ENCODE measurements around the gene KCNAB1.
A peak's percentile ranks its signal among the peaks of the same experiment; 100 is the strongest.
"Not testable (repeated sequence)": the region's sequence is repeated elsewhere in the genome, so short reads cannot be mapped to it uniquely, and the experiment has no call there.

The KCNAB1 gene

GRCh38 chr3:156274791-156275190 lies 154.4 kb downstream of the KCNAB1 start:
- DNase-seq (no peak), ATAC-seq (no peak)
- no peak overlapping the region for H3K27ac Mint-ChIP-seq
- no peaks in the 10 kb centered on the region for H3K36me3 Mint-ChIP-seq (ENCODE audit: low read depth)
- peaks cover 7% of the 10 kb centered on the region for H3K27me3 Mint-ChIP-seq
- H3K9me3 Mint-ChIP-seq = peaks cover 4% of the 10 kb centered on the region
- H3K4me3 Mint-ChIP-seq = no peak overlapping the region
- H3K4me1 Mint-ChIP-seq = no peaks in the 10 kb centered on the region

- H3K4me3 Mint-ChIP-seq; H3K4me1 Mint-ChIP-seq; ATAC-seq; DNase-seq; H3K36me3 Mint-ChIP-seq (ENCODE audit: low read depth); H3K27ac Mint-ChIP-seq; H3K9me3 Mint-ChIP-seq: not testable (repeated sequence)
- H3K27me3 Mint-ChIP-seq = peaks cover 17% of the 10 kb centered on the region
These were observed 164.3 kb downstream of the KCNAB1 start for GRCh38 chr3:156284637-156285036.

GRCh38 chr3:156285626-156286025 lies 165.2 kb downstream of the KCNAB1 start:
- H3K27ac Mint-ChIP-seq = no peak overlapping the region
- no peaks in the 10 kb centered on the region for H3K36me3 Mint-ChIP-seq (ENCODE audit: low read depth)
- H3K27me3 Mint-ChIP-seq = peaks cover 26% of the 10 kb centered on the region
- no peak for ATAC-seq
- no peaks in the 10 kb centered on the region for H3K9me3 Mint-ChIP-seq
- H3K4me3 Mint-ChIP-seq = no peak overlapping the region
- DNase-seq = no peak
- no peaks in the 10 kb centered on the region for H3K4me1 Mint-ChIP-seq

GRCh38 chr3:156290924-156291271 lies 170.5 kb downstream of the KCNAB1 start:
- peaks cover 56% of the 10 kb centered on the region for H3K27me3 Mint-ChIP-seq
- ATAC-seq = no peak
- DNase-seq = no peak
- no peaks in the 10 kb centered on the region for H3K4me1 Mint-ChIP-seq
- H3K9me3 Mint-ChIP-seq = no peaks in the 10 kb centered on the region
- H3K27ac Mint-ChIP-seq = no peak overlapping the region
- H3K36me3 Mint-ChIP-seq (ENCODE audit: low read depth) = no peaks in the 10 kb centered on the region
- no peak overlapping the region for H3K4me3 Mint-ChIP-seq

- Mint-ChIP-seq H3K4me1 (no peaks in the 10 kb centered on the region), H3K27me3 (peaks cover 58% of the 10 kb centered on the region), H3K36me3 (ENCODE audit: low read depth) (no peaks in the 10 kb centered on the region), H3K27ac (no peak overlapping the region), H3K9me3 (no peaks in the 10 kb centered on the region), H3K4me3 (peak overlapping the region; percentile 2)
- peak; percentile 40 for ATAC-seq
- peak; percentile 6 for DNase-seq
These were observed 171.1 kb downstream of the KCNAB1 start for GRCh38 chr3:156291272-156292123.

- ATAC-seq = no peak
- Mint-ChIP-seq H3K4me3 (no peak overlapping the region), H3K27me3 (peaks cover 61% of the 10 kb centered on the region), H3K9me3 (no peaks in the 10 kb centered on the region), H3K27ac (no peak overlapping the region), H3K4me1 (no peaks in the 10 kb centered on the region), H3K36me3 (ENCODE audit: low read depth) (no peaks in the 10 kb centered on the region)
- no peak for DNase-seq
These were observed 173.2 kb downstream of the KCNAB1 start for GRCh38 chr3:156293566-156293965.

GRCh38 chr3:156297582-156297981 lies 177.2 kb downstream of the KCNAB1 start:
- H3K4me1 Mint-ChIP-seq = no peaks in the 10 kb centered on the region
- H3K4me3 Mint-ChIP-seq = no peak overlapping the region
- H3K27ac Mint-ChIP-seq = no peak overlapping the region
- ATAC-seq (no peak), DNase-seq (no peak)
- H3K36me3 Mint-ChIP-seq (ENCODE audit: low read depth) = no peaks in the 10 kb centered on the region
- peaks cover 32% of the 10 kb centered on the region for H3K27me3 Mint-ChIP-seq
- no peaks in the 10 kb centered on the region for H3K9me3 Mint-ChIP-seq

GRCh38 chr3:156298014-156298413 lies 177.6 kb downstream of the KCNAB1 start:
- Mint-ChIP-seq H3K27ac (no peak overlapping the region), H3K4me3 (no peak overlapping the region), H3K36me3 (ENCODE audit: low read depth) (no peaks in the 10 kb centered on the region), H3K9me3 (no peaks in the 10 kb centered on the region), H3K4me1 (no peaks in the 10 kb centered on the region), H3K27me3 (peaks cover 28% of the 10 kb centered on the region)
- no peak for ATAC-seq
- DNase-seq = no peak

GRCh38 chr3:156298938-156299337 lies 178.6 kb downstream of the KCNAB1 start:
- no peaks in the 10 kb centered on the region for H3K36me3 Mint-ChIP-seq (ENCODE audit: low read depth)
- no peak overlapping the region for H3K4me3 Mint-ChIP-seq
- no peak overlapping the region for H3K27ac Mint-ChIP-seq
- no peak for DNase-seq
- no peaks in the 10 kb centered on the region for H3K4me1 Mint-ChIP-seq
- H3K9me3 Mint-ChIP-seq = no peaks in the 10 kb centered on the region
- no peak for ATAC-seq
- H3K27me3 Mint-ChIP-seq = peaks cover 20% of the 10 kb centered on the region

GRCh38 chr3:156299569-156299968 lies 179.2 kb downstream of the KCNAB1 start:
- H3K4me3 Mint-ChIP-seq = no peak overlapping the region
- H3K4me1 Mint-ChIP-seq = no peaks in the 10 kb centered on the region
- H3K27me3 Mint-ChIP-seq = peaks cover 16% of the 10 kb centered on the region
- no peaks in the 10 kb centered on the region for H3K36me3 Mint-ChIP-seq (ENCODE audit: low read depth)
- no peaks in the 10 kb centered on the region for H3K9me3 Mint-ChIP-seq
- DNase-seq (no peak), ATAC-seq (no peak)
- no peak overlapping the region for H3K27ac Mint-ChIP-seq

- DNase-seq (no peak), ATAC-seq (no peak)
- H3K36me3 Mint-ChIP-seq (ENCODE audit: low read depth) = no peaks in the 10 kb centered on the region
- H3K27me3 Mint-ChIP-seq = peaks cover 16% of the 10 kb centered on the region
- H3K4me1 Mint-ChIP-seq = no peaks in the 10 kb centered on the region
- H3K4me3 Mint-ChIP-seq = no peak overlapping the region
- H3K27ac Mint-ChIP-seq = no peak overlapping the region
- no peaks in the 10 kb centered on the region for H3K9me3 Mint-ChIP-seq
These were observed 180.0 kb downstream of the KCNAB1 start for GRCh38 chr3:156300371-156300770.

- DNase-seq (no peak), ATAC-seq (no peak)
- H3K9me3 Mint-ChIP-seq = no peaks in the 10 kb centered on the region
- peaks cover 15% of the 10 kb centered on the region for H3K27me3 Mint-ChIP-seq
- H3K4me1 Mint-ChIP-seq = no peaks in the 10 kb centered on the region
- no peaks in the 10 kb centered on the region for H3K36me3 Mint-ChIP-seq (ENCODE audit: low read depth)
- no peak overlapping the region for H3K27ac Mint-ChIP-seq
- no peak overlapping the region for H3K4me3 Mint-ChIP-seq
These were observed 180.8 kb downstream of the KCNAB1 start for GRCh38 chr3:156300929-156301840.

- no peaks in the 10 kb centered on the region for H3K4me1 Mint-ChIP-seq
- DNase-seq (no peak), ATAC-seq (no peak)
- H3K4me3 Mint-ChIP-seq = no peak overlapping the region
- no peak overlapping the region for H3K27ac Mint-ChIP-seq
- no peaks in the 10 kb centered on the region for H3K36me3 Mint-ChIP-seq (ENCODE audit: low read depth)
- peaks cover 5% of the 10 kb centered on the region for H3K27me3 Mint-ChIP-seq
- H3K9me3 Mint-ChIP-seq = no peaks in the 10 kb centered on the region
These were observed 182.8 kb downstream of the KCNAB1 start for GRCh38 chr3:156303001-156303707.

GRCh38 chr3:156304406-156304805 lies 184.0 kb downstream of the KCNAB1 start:
- no peaks in the 10 kb centered on the region for H3K9me3 Mint-ChIP-seq
- no peaks in the 10 kb centered on the region for H3K4me1 Mint-ChIP-seq
- no peaks in the 10 kb centered on the region for H3K36me3 Mint-ChIP-seq (ENCODE audit: low read depth)
- H3K27me3 Mint-ChIP-seq = peaks cover 5% of the 10 kb centered on the region
- DNase-seq = no peak
- ATAC-seq = no peak
- H3K4me3 Mint-ChIP-seq = no peak overlapping the region
- H3K27ac Mint-ChIP-seq = no peak overlapping the region

Data from activated naive CD8-positive, alpha-beta T cell treated with anti-CD3 and anti-CD28 coated beads, Interleukin-2, amount 50 U/mL, for 24 hours (primary cell).